PFSK-1 (cell line): Measurements from ENCODE around the gene UXT.

Source experiments
- POLR2AphosphoS5 ChIP-seq: IDR thresholded peaks from 2 replicates; pipeline ENCODE4 v1.6.1; 2012; ENCODE audit warnings: low read depth, mild to moderate bottlenecking, control low read depth, low read length, moderate library complexity
- REST ChIP-seq, 2 experiments: IDR thresholded peaks; 2 replicates each; pipeline versions ENCODE4 v1.6.1 to v1.8.0; 2011 to 2012; ENCODE audit warnings: low read depth in 2 of 2, low read length in 2 of 2, control low read depth in 1 of 2, inconsistent platforms in 1 of 2, mild to moderate bottlenecking in 1 of 2, moderate library complexity in 1 of 2; ENCODE audit not compliant: insufficient read depth in 1 of 2
- TAF1 ChIP-seq: IDR thresholded peaks from 2 replicates; pipeline ENCODE4 v1.6.1; 2012; ENCODE audit warnings: low read length, control low read depth, borderline replicate concordance; ENCODE audit not compliant: insufficient read depth

GRCh38 chrX:47662144-47662657 is 3.2 kb upstream of the UXT start:
- no peak for TF ChIP-seq REST (IDR thresholded peaks at IDR 0.05; ENCODE audit: insufficient read depth in 1 of 2, low read depth in 2 of 2, low read length in 2 of 2)
- peak; percentile 56; the same call in 1 of the 2 replicates for TF ChIP-seq POLR2AphosphoS5
- no peak for TF ChIP-seq TAF1
